RWPE2 (cell line): ENCODE measurements around the gene DHH.
"Not testable (repeated sequence)": the region's sequence is repeated elsewhere in the genome, so short reads cannot be mapped to it uniquely, and the experiment has no call there.

ENCODE experiments used
- ATAC-seq: fragments of 200-7000 bp; cut with Tn5 transposase; 3 replicates; pipeline ENCODE4 v1.9.1; 2021; ENCODE audit warnings: low read depth
- DNase-seq: peaks from one replicate; pipeline ENCODE4 v3.0.0-alpha.2; 2020; ENCODE audit warnings: low spot score
- H3K27ac ChIP-seq: fragments of 450-650 bp; 2 replicates; pipeline ENCODE4 v1.5.1; 2017; ENCODE audit warnings: mild to moderate bottlenecking; ENCODE audit not compliant: poor library complexity, severe bottlenecking
- H3K27me3 ChIP-seq: fragments of 250-450 bp; sonication (Bioruptor Pico); 2 replicates; pipeline ENCODE4 v1.5.1; 2021; ENCODE audit warnings: mild to moderate bottlenecking, moderate library complexity; ENCODE audit not compliant: insufficient read depth, poor library complexity, severe bottlenecking
- H3K36me3 ChIP-seq: fragments of 250-450 bp; sonication (Bioruptor Pico); 2 replicates; pipeline ENCODE4 v1.5.1; 2020; ENCODE audit warnings: low read depth, mild to moderate bottlenecking, moderate library complexity
- H3K4me1 ChIP-seq: fragments of 250-450 bp; sonication (Bioruptor Pico); 2 replicates; pipeline ENCODE4 v1.5.1; 2021; ENCODE audit warnings: mild to moderate bottlenecking, moderate library complexity; ENCODE audit not compliant: insufficient read depth, poor library complexity, severe bottlenecking
- H3K4me3 ChIP-seq: fragments of 250-450 bp; sonication (Bioruptor Pico); 2 replicates; pipeline ENCODE4 v1.5.1; 2021; ENCODE audit warnings: mild to moderate bottlenecking, moderate library complexity; ENCODE audit not compliant: severe bottlenecking
- H3K9me3 ChIP-seq: fragments of 250-450 bp; sonication (Bioruptor Pico); 2 replicates; pipeline ENCODE4 v1.5.1; 2021; ENCODE audit warnings: mild to moderate bottlenecking, moderate library complexity; ENCODE audit not compliant: severe bottlenecking
- TF ChIP-seq, protein P1 (sequence below): fragments of 450-650 bp; IDR thresholded peaks from one replicate; pipeline ENCODE4 v1.5.1; 2017; ENCODE audit warnings: mild to moderate bottlenecking, moderate library complexity; ENCODE audit not compliant: poor library complexity, severe bottlenecking

DHH gene

DNA sequence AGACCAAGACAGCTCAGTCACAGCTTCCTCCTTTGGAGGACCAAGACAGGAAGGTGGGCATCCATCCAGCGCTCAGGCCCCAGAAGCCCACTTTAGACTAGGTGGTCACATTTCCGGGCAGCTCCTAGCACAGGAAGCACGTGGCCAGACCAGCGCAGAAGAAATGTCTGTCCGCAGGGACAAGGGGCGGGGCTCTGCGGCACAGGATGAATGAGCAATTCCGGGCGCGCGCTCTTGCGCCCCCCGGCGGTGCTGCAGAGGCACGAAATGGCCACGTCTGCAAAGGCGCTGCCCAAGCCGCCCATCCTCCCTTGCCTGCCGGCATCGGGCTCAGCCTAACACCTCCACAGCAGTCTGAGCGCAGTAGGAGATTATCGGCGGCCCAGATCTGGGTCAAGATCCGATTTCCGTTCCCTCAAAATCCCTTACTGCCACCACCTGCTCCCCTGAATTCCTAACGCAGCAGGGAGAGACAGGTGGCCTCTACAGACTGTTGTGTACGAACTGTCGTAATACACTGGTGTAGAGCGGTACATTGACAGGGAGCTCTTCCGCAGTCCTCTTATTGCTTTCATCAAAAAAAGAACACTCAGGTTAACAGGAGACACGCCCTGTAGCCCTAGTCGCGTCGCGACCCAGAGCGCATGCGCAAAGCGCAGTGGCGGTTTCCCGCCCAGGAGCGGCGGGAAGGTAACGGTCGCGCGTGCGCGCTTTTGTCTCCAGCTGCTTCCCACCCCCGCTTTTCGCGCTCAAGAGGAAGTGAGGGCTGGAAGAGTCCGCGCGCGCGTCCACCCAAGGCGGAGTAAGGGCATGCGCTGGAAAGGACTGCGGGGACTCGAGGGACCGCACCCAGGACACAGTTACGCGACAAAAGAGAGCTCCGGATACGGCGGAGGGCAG, 35.8 kb upstream of the DHH start:
- TF ChIP-seq, protein P1, sequence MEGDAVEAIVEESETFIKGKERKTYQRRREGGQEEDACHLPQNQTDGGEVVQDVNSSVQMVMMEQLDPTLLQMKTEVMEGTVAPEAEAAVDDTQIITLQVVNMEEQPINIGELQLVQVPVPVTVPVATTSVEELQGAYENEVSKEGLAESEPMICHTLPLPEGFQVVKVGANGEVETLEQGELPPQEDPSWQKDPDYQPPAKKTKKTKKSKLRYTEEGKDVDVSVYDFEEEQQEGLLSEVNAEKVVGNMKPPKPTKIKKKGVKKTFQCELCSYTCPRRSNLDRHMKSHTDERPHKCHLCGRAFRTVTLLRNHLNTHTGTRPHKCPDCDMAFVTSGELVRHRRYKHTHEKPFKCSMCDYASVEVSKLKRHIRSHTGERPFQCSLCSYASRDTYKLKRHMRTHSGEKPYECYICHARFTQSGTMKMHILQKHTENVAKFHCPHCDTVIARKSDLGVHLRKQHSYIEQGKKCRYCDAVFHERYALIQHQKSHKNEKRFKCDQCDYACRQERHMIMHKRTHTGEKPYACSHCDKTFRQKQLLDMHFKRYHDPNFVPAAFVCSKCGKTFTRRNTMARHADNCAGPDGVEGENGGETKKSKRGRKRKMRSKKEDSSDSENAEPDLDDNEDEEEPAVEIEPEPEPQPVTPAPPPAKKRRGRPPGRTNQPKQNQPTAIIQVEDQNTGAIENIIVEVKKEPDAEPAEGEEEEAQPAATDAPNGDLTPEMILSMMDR, result peak; percentile 97
- no peaks in the 10 kb centered on the region for H3K9me3 ChIP-seq
- no peaks in the 10 kb centered on the region for H3K27me3 ChIP-seq
- H3K36me3 ChIP-seq, result peaks cover 42% of the 10 kb centered on the region
- peak overlapping the region; percentile 91 for H3K4me3 ChIP-seq
- H3K27ac ChIP-seq, result peak overlapping the region; percentile 96
- H3K4me1 ChIP-seq, result no peaks in the 10 kb centered on the region
- ATAC-seq (peak; percentile 49), DNase-seq (peak; percentile 91)

DNA sequence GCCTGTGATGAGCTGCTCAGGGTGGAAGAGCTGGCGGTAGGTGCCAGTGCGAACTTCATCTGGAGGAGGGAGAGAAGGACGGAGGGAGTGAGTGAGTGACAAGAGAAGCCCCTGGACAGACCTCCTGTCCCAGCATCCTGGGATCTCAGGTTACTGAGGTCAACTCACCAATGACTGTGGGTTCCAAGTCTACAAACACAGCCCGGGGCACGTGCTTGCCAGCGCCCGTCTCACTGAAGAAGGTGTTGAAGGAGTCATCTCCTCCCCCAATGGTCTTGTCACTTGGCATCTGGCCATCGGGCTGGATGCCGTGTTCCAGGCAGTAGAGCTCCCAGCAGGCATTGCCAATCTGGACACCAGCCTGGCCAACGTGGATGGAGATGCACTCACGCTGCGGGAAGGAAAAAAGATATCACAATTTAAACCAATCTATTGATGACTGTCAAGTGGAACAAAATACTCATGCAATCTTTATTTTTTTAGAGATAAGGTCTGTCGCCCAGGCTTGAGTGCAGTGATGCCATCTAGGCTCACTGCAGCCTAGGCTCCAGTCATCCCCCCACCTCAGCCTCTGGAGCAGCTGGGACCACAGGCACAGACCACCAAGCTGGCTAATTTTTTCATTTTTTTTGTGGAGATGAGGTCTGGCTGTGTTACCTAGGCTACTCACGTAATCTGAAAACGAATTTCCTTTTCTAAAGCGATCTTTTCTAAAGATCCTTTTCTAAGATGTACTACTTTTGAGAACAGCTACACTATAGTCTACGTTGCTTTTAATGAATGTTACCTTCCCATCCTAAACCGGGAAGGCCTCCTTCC, 34.9 kb upstream of the DHH start:
- H3K9me3 ChIP-seq, result no peaks in the 10 kb centered on the region
- no peak for ATAC-seq
- peaks cover 42% of the 10 kb centered on the region for H3K36me3 ChIP-seq
- H3K27me3 ChIP-seq, result no peaks in the 10 kb centered on the region
- peak overlapping the region; percentile 96 for H3K27ac ChIP-seq
- H3K4me1 ChIP-seq, result no peaks in the 10 kb centered on the region
- TF ChIP-seq, protein P1, result no peak
- no peak for DNase-seq
- peak overlapping the region; percentile 91 for H3K4me3 ChIP-seq

DNA sequence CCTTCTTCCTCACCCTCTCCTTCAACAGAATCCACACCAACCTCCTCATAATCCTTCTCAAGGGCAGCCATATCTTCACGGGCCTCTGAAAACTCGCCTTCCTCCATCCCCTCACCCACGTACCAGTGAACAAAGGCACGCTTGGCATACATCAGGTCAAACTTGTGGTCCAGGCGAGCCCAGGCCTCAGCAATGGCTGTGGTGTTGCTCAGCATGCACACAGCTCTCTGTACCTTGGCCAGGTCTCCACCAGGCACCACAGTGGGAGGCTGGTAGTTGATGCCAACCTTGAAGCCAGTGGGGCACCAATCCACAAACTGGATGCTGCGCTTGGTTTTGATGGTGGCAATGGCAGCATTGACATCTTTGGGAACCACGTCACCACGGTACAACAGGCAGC, 33.4 kb upstream of the DHH start:
- not testable (repeated sequence) for H3K27me3 ChIP-seq, ATAC-seq, H3K4me1 ChIP-seq, DNase-seq, H3K27ac ChIP-seq, H3K9me3 ChIP-seq, H3K4me3 ChIP-seq
- H3K36me3 ChIP-seq, result peaks cover 42% of the 10 kb centered on the region

DNA sequence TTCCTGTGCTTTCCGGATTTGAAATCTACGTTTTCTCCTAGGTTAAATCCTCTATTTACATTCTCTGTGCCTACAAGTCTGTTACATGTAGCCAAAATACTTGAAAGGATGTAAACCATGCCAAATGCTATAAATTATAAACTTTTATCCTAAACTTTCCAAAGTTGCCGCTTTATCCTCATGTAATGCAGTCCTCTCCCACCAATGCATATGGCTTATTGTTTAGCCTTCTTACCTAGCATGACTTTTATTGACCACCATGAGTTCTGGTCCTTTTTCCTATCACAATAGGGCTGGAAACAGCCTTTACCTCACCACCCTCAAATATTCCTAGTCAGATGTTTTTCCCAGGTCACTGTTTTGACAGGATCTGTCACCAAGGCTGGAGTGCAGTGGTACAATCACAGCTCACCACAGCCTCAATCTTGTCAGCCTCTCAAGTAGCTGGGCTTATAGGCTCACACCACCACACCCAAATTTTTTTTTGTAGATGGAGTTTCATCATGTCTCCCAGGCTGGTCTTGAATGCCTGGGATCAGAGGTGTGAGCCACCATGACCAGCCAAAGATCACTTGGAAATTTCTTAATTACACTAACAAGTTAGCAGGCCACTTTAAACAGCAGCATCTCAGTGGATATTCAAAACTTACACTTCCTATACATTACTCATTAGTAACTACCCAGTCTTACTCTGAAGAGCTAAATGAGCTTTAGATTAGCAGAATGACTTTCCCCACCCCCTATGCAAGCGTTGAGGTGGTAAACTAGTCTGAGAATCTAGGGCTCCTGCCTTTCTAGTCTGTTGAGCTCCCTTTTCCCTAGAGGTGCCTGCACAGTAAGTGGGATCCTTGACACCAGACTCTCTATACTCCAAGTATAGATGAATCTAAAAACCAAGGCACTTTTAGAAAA, 32.5 kb upstream of the DHH start:
- ATAC-seq (no peak), DNase-seq (no peak)
- Histone ChIP-seq H3K4me3 (no peak overlapping the region), H3K27me3 (no peaks in the 10 kb centered on the region), H3K27ac (peak overlapping the region; percentile 27), H3K36me3 (peaks cover 42% of the 10 kb centered on the region), H3K9me3 (no peaks in the 10 kb centered on the region), H3K4me1 (no peaks in the 10 kb centered on the region)
- TF ChIP-seq, protein P1, result no peak
